ENCODE measurements around the gene CCDC102A. TPM values are rescaled to one million over a fixed set of nuclear protein-coding genes. Genes with fewer than 3 reads are reported as not detected.

CCDC102A gene
- total and polyA plus RNA-seq, 2 of the 13 experiments (the other 11 are each of a cell fraction or from before 2014, with no cell fraction given): 2.1 to 2.8 TPM

DNA sequence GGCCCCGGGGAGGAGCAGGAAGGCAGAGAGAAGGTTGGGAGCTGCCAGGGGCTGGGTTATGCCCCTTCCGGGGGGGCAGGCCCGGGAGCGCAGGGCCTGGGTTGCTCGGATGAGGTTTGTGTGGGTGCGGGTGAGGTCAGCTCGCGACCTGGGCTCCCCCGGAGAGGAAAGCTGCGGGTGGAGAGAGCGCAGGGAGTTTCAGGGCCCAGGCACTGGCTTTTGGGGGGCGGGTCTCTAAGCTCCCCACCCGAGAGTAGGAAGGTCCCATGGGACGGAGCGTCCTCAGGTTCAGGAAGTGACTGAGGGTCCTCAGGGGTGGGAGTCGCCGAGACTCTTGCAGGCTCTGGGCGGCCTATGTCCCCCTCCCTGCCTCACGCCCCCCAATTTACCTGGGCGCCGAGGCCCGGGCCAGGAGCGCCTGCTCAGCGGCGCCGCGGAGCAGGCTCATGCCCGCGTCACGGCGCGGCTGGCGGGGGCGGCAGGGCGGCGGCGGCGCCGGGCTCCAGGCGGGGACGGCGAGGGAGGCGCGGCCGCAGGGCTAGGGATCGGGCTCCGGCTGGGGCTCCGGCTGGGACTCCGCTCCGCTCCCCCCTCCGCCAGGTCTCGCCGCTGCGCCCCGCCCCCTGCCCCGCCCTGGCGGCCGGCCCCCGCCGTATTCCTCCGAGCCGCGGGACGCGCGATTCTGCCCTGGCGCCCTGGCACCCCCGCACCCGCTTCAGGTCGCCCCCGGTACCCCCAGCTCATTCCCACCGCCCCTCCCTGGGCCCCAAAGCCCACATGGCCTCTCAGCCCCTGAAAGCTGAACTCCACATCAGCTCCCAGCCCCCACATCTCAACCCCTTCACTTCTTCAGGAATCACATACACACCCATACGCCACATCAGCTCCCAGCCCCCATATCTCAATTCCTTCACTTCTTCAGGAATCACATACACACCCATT, 50.2 kb downstream of the CCDC102A start, which contains the start of gene DOK4 (continued):
- no peak for TF ChIP-seq ZNF674 (CRISPR knock-in tag; IDR thresholded peaks at IDR 0.05; ENCODE audit: low read depth)
- TF ChIP-seq ZNF572 (CRISPR knock-in tag; IDR thresholded peaks at IDR 0.05): no peak
- no peak for TF ChIP-seq CBX5 (CRISPR knock-in tag; IDR thresholded peaks at IDR 0.05; ENCODE audit: borderline replicate concordance)
- TF ChIP-seq CREB1 (IDR thresholded peaks at IDR 0.05): no peak
- TF ChIP-seq CREB1 (CRISPR knock-in tag; IDR thresholded peaks at IDR 0.05): no peak
- no peak for TF ChIP-seq GPN1 (CRISPR knock-in tag; IDR thresholded peaks at IDR 0.05; ENCODE audit: borderline replicate concordance)
- no peak for TF ChIP-seq ZNF180 (CRISPR knock-in tag; IDR thresholded peaks at IDR 0.05; ENCODE audit: borderline replicate concordance, low read depth)
- TF ChIP-seq ZNF296 (CRISPR knock-in tag; conservative IDR thresholded peaks at IDR 0.05): no peak
- TF ChIP-seq PHB2 (IDR thresholded peaks at IDR 0.05; ENCODE audit: partially characterized antibody): no peak
- TF ChIP-seq ZBTB8A (CRISPR knock-in tag; IDR thresholded peaks at IDR 0.05; ENCODE audit: borderline replicate concordance, low read depth): no peak; the same call in 1 of the 2 replicates
- TF ChIP-seq ZMAT3 (CRISPR knock-in tag; conservative IDR thresholded peaks at IDR 0.05): no peak
- no peak for TF ChIP-seq PAF1 (CRISPR knock-in tag; IDR thresholded peaks at IDR 0.05)
- no peak for TF ChIP-seq HOXD1 (CRISPR knock-in tag; IDR thresholded peaks at IDR 0.05)
- TF ChIP-seq IKZF1 (IDR thresholded peaks at IDR 0.05): no peak
- TF ChIP-seq, protein P1, sequence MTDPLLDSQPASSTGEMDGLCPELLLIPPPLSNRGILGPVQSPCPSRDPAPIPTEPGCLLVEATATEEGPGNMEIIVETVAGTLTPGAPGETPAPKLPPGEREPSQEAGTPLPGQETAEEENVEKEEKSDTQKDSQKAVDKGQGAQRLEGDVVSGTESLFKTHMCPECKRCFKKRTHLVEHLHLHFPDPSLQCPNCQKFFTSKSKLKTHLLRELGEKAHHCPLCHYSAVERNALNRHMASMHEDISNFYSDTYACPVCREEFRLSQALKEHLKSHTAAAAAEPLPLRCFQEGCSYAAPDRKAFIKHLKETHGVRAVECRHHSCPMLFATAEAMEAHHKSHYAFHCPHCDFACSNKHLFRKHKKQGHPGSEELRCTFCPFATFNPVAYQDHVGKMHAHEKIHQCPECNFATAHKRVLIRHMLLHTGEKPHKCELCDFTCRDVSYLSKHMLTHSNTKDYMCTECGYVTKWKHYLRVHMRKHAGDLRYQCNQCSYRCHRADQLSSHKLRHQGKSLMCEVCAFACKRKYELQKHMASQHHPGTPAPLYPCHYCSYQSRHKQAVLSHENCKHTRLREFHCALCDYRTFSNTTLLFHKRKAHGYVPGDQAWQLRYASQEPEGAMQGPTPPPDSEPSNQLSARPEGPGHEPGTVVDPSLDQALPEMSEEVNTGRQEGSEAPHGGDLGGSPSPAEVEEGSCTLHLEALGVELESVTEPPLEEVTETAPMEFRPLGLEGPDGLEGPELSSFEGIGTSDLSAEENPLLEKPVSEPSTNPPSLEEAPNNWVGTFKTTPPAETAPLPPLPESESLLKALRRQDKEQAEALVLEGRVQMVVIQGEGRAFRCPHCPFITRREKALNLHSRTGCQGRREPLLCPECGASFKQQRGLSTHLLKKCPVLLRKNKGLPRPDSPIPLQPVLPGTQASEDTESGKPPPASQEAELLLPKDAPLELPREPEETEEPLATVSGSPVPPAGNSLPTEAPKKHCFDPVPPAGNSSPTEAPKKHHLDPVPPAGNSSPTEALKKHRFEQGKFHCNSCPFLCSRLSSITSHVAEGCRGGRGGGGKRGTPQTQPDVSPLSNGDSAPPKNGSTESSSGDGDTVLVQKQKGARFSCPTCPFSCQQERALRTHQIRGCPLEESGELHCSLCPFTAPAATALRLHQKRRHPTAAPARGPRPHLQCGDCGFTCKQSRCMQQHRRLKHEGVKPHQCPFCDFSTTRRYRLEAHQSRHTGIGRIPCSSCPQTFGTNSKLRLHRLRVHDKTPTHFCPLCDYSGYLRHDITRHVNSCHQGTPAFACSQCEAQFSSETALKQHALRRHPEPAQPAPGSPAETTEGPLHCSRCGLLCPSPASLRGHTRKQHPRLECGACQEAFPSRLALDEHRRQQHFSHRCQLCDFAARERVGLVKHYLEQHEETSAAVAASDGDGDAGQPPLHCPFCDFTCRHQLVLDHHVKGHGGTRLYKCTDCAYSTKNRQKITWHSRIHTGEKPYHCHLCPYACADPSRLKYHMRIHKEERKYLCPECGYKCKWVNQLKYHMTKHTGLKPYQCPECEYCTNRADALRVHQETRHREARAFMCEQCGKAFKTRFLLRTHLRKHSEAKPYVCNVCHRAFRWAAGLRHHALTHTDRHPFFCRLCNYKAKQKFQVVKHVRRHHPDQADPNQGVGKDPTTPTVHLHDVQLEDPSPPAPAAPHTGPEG (CRISPR knock-in tag; IDR thresholded peaks at IDR 0.05): no peak
- no peak for TF ChIP-seq NPAS2 (CRISPR knock-in tag; IDR thresholded peaks at IDR 0.05; ENCODE audit: borderline replicate concordance)
- TF ChIP-seq ZNF446 (CRISPR knock-in tag; IDR thresholded peaks at IDR 0.05): peak; percentile 74; the same call in 1 of the 2 replicates
- TF ChIP-seq FOXA1 (IDR thresholded peaks at IDR 0.05): no peak
- TF ChIP-seq FOXA1 (CRISPR knock-in tag; IDR thresholded peaks at IDR 0.05): no peak
- TF ChIP-seq, protein P2, sequence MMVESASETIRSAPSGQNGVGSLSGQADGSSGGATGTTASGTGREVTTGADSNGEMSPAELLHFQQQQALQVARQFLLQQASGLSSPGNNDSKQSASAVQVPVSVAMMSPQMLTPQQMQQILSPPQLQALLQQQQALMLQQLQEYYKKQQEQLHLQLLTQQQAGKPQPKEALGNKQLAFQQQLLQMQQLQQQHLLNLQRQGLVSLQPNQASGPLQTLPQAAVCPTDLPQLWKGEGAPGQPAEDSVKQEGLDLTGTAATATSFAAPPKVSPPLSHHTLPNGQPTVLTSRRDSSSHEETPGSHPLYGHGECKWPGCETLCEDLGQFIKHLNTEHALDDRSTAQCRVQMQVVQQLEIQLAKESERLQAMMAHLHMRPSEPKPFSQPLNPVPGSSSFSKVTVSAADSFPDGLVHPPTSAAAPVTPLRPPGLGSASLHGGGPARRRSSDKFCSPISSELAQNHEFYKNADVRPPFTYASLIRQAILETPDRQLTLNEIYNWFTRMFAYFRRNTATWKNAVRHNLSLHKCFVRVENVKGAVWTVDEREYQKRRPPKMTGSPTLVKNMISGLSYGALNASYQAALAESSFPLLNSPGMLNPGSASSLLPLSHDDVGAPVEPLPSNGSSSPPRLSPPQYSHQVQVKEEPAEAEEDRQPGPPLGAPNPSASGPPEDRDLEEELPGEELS (CRISPR knock-in tag; IDR thresholded peaks at IDR 0.05): no peak
- TF ChIP-seq, protein P3, sequence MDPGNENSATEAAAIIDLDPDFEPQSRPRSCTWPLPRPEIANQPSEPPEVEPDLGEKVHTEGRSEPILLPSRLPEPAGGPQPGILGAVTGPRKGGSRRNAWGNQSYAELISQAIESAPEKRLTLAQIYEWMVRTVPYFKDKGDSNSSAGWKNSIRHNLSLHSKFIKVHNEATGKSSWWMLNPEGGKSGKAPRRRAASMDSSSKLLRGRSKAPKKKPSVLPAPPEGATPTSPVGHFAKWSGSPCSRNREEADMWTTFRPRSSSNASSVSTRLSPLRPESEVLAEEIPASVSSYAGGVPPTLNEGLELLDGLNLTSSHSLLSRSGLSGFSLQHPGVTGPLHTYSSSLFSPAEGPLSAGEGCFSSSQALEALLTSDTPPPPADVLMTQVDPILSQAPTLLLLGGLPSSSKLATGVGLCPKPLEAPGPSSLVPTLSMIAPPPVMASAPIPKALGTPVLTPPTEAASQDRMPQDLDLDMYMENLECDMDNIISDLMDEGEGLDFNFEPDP (CRISPR knock-in tag; conservative IDR thresholded peaks at IDR 0.05): no peak

Data from HepG2 (cell line).